ENCODE data around the gene CDH11.

Gene CDH11

GRCh38 chr16:64898159-64898558 is 223.7 kb downstream of the CDH11 start:
- DNase-seq, result no peak
